Colon (tissue), 2 donors: ENCODE measurements around the gene NEO1.

Experiments used
- FAIRE-seq: peaks from 2 replicates; lab custom pipeline; 2012; peaks lifted over from hg19 to GRCh38; lab: Jason Lieb, UNC
- donor health status: control.
- donor health status: control.

The NEO1 gene

DNA sequence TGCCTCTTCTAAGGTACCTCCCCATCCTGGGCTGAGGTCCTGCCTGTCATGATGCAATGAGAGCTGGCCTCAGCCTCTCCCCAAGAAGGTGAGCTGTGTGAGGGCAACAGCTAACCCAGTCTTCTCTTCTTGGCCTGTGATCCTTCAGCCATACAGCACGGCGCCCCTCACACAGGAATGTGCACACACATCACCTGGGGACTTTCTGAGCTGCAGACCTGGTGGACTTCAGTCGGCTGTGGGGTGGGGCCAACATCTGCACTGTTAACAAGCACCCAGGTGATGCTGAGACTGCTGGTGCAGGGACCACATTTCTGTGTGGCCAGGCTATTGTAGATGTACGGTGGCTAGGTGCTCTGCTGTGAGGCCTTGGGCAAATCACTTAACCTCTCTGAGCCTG, 302.0 kb downstream of the NEO1 start:
- FAIRE-seq: no peak
